IMR-90 (cell line): ENCODE results near the gene SURF1. TPM values are rescaled to one million over a fixed set of nuclear protein-coding genes. Genes with fewer than 3 reads are reported as not detected.
A peak's percentile ranks its signal among the peaks of the same experiment; 100 is the strongest.

Source experiments
- ATAC-seq: fragments of 200-7000 bp; cut with Tn5 transposase; 2 replicates; pipeline ENCODE4 v1.9.1; 2020; ENCODE audit warnings: low read depth, mild to moderate bottlenecking, moderate library complexity
- BruUV-seq: library from RNA; stranded (reverse); fragments of 400-500 nt; replicated peaks from 2 replicates; lab custom pipeline; 2021; lab: Mats Ljungman, UMichigan
- CTCF ChIA-PET: fragments of 300-600 bp; formaldehyde crosslinking; extraction: SDS; loops from one replicate; lab custom pipeline; 2021; ENCODE audit warnings: antibody characterized with exemption; lab: Yijun Ruan, JAX
- POLR2A ChIA-PET: fragments of 300-600 bp; sonication (Branson Sonifier 250); formaldehyde crosslinking; loops from one replicate; lab custom pipeline; 2022; ENCODE audit warnings: antibody characterized with exemption; ENCODE audit not compliant: unreplicated experiment; lab: Charles Lee
- DNase-seq: peaks from one replicate; pipeline ENCODE4 v3.0.0; 2013
- H2AFZ ChIP-seq: replicated peaks from 2 replicates; pipeline ENCODE3; 2013; ENCODE audit warnings: low read length, mild to moderate bottlenecking; ENCODE audit not compliant: poor library complexity
- H2AK5ac ChIP-seq: 2 replicates; pipeline ENCODE4 v1.6.1; 2013; ENCODE audit warnings: low read depth, low read length, inconsistent platforms
- H2AK9ac ChIP-seq: replicated peaks from 2 replicates; pipeline ENCODE3; 2013; ENCODE audit warnings: mild to moderate bottlenecking, low read depth, low read length, moderate library complexity; ENCODE audit not compliant: poor library complexity
- H2BK120ac ChIP-seq: 2 replicates; pipeline ENCODE4 v1.6.1; 2013; ENCODE audit warnings: low read depth, low read length, inconsistent platforms
- H2BK15ac ChIP-seq: 3 replicates; pipeline ENCODE4 v1.6.1; 2013; ENCODE audit warnings: low read depth, low read length, inconsistent platforms
- H2BK20ac ChIP-seq: 2 replicates; pipeline ENCODE4 v1.6.1; 2013; ENCODE audit warnings: low read depth, mild to moderate bottlenecking, inconsistent platforms, low read length, moderate library complexity
- H2BK5ac ChIP-seq: 2 replicates; pipeline ENCODE4 v1.6.1; 2013; ENCODE audit warnings: mild to moderate bottlenecking, low read depth, low read length, inconsistent platforms; ENCODE audit not compliant: poor library complexity, severe bottlenecking
- H3K14ac ChIP-seq: replicated peaks from 2 replicates; pipeline ENCODE4 v1.6.1; 2013; ENCODE audit warnings: low read depth, low read length, inconsistent platforms
- H3K18ac ChIP-seq: 2 replicates; pipeline ENCODE4 v1.6.1; 2013; ENCODE audit warnings: low read depth, low read length, control low read depth
- H3K23ac ChIP-seq: 2 replicates; pipeline ENCODE4 v1.6.1; 2013; ENCODE audit warnings: low read depth, low read length, inconsistent platforms
- H3K27ac ChIP-seq: 2 replicates; pipeline ENCODE4 v1.5.1; 2013; ENCODE audit warnings: mild to moderate bottlenecking, control low read depth, low read length; ENCODE audit not compliant: insufficient read depth
- H3K27me3 ChIP-seq: 2 replicates; pipeline ENCODE4 v1.6.1; 2013; ENCODE audit warnings: low read length; ENCODE audit not compliant: control insufficient read depth, insufficient read depth
- H3K36me3 ChIP-seq: 2 replicates; pipeline ENCODE4 v1.6.1; 2013; ENCODE audit warnings: low read length, mixed read lengths; ENCODE audit not compliant: control insufficient read depth, insufficient read depth
- H3K4ac ChIP-seq: 2 replicates; pipeline ENCODE4 v1.6.1; 2013; ENCODE audit warnings: low read depth, low read length, inconsistent platforms
- H3K4me1 ChIP-seq: 2 replicates; pipeline ENCODE4 v1.6.1; 2013; ENCODE audit warnings: low read length, mixed read lengths; ENCODE audit not compliant: control insufficient read depth, insufficient read depth
- H3K4me2 ChIP-seq: 2 replicates; pipeline ENCODE4 v1.6.1; 2013; ENCODE audit warnings: low read depth, mild to moderate bottlenecking, control low read depth, low read length, moderate library complexity
- H3K4me3 ChIP-seq: 2 replicates; pipeline ENCODE4 v1.5.1; 2013; ENCODE audit warnings: low read depth, mild to moderate bottlenecking, control low read depth, low read length, moderate library complexity; ENCODE audit not compliant: insufficient read depth
- H3K56ac ChIP-seq: 2 replicates; pipeline ENCODE4 v1.6.1; 2013; ENCODE audit warnings: low read length, inconsistent platforms; ENCODE audit not compliant: insufficient read depth; ENCODE audit errors: extremely low read depth
- H3K79me1 ChIP-seq, 2 experiments: 2 replicates each; pipeline ENCODE4 v1.6.1; 2013; ENCODE audit warnings: low read length in 2 of 2, inconsistent platforms in 1 of 2, low read depth in 1 of 2
- H3K9ac ChIP-seq: 2 replicates; pipeline ENCODE4 v1.6.1; 2013; ENCODE audit warnings: low read depth, low read length, control low read depth
- H3K9me1 ChIP-seq: 2 replicates; pipeline ENCODE4 v1.6.1; 2013; ENCODE audit warnings: low read length, inconsistent platforms; ENCODE audit not compliant: insufficient read depth
- H3K9me3 ChIP-seq: 2 replicates; pipeline ENCODE4 v1.6.1; 2013; ENCODE audit warnings: low read length; ENCODE audit not compliant: control insufficient read depth, insufficient read depth
- H4K20me1 ChIP-seq: 2 replicates; pipeline ENCODE4 v1.6.1; 2013; ENCODE audit warnings: low read length, inconsistent platforms; ENCODE audit not compliant: insufficient read depth
- H4K5ac ChIP-seq: 2 replicates; pipeline ENCODE4 v1.6.1; 2013; ENCODE audit warnings: mild to moderate bottlenecking, low read depth, low read length, control low read depth
- H4K8ac ChIP-seq, 2 experiments: 2 replicates each; pipeline ENCODE4 v1.6.1; 2013; ENCODE audit warnings: low read depth in 2 of 2, low read length in 2 of 2, control low read depth in 1 of 2, inconsistent platforms in 1 of 2
- H4K91ac ChIP-seq: 2 replicates; pipeline ENCODE4 v1.6.1; 2013; ENCODE audit warnings: low read depth, low read length, inconsistent platforms; ENCODE audit not compliant: insufficient read depth
- BHLHE40 ChIP-seq: fragments of 150-350 bp; IDR thresholded peaks from 2 replicates; pipeline ENCODE4 v1.6.1; 2016; ENCODE audit warnings: mild to moderate bottlenecking, low read depth, low read length
- MAZ ChIP-seq: IDR thresholded peaks from 2 replicates; pipeline ENCODE4 v1.6.1; 2012; ENCODE audit warnings: low read depth, mild to moderate bottlenecking, low read length, improper control_type of control experiment, moderate library complexity, borderline replicate concordance
- RAD21 ChIP-seq: IDR thresholded peaks from 2 replicates; pipeline ENCODE4 v1.6.1; 2012; ENCODE audit warnings: low read length, improper control_type of control experiment
- WGBS, 2 experiments: methylation state at CpG; one replicate each; pipeline versions ENCODE4 v1.1.5 to v1.1.7; 2013; ENCODE audit warnings: missing lambda C conversion rate in 2 of 2; ENCODE audit not compliant: insufficient read length in 1 of 2; ENCODE audit errors: extremely low coverage in 2 of 2; 5-methylcytosine and 5-hydroxymethylcytosine counted together
- dilution Hi-C: fragments of 300-500 bp; cut with HindIII; formaldehyde crosslinking; loops from one replicate; pipeline ENCODE4 v1.14.3; 2018; ENCODE audit warnings: low sequenced_read_pairs; ENCODE audit not compliant: unreplicated experiment
- in situ Hi-C: fragments of 300-500 bp; cut with MboI; formaldehyde crosslinking; loops from 3 replicates; pipeline ENCODE4 v1.14.3; 2019; ENCODE audit warnings: low sequenced_read_pairs, inconsistent platforms, mixed read lengths
- intact Hi-C: fragments of 100-400 bp; cut with micrococcal nuclease; formaldehyde crosslinking; loops from 2 replicates; pipeline ENCODE4 v1.10.0; 2022
- polyA plus RNA-seq, 3 experiments: library from polyadenylated mRNA; depleted of rRNA; stranded (reverse); fragments of >200 nt; gene quantifications; 2 replicates each; pipeline ENCODE4 v1.2.3, GENCODE V29; 2012; ENCODE audit warnings: low replicate concordance in 1 of 3
- total RNA-seq: library from RNA; depleted of rRNA; stranded (reverse); fragments of >200 nt; gene quantifications from 2 replicates; pipeline ENCODE4 v1.2.3, GENCODE V29; 2012
- TF ChIP-seq, protein P1 (sequence below): conservative IDR thresholded peaks from 2 replicates; pipeline ENCODE4 v1.5.1; 2012; ENCODE audit warnings: mild to moderate bottlenecking, low read depth, low read length, improper control_type of control experiment

SURF1 gene
- total and polyA plus RNA-seq, 2 of the 4 experiments (the other 2 are of a cell fraction): 15.1 to 24.5 TPM

DNA sequence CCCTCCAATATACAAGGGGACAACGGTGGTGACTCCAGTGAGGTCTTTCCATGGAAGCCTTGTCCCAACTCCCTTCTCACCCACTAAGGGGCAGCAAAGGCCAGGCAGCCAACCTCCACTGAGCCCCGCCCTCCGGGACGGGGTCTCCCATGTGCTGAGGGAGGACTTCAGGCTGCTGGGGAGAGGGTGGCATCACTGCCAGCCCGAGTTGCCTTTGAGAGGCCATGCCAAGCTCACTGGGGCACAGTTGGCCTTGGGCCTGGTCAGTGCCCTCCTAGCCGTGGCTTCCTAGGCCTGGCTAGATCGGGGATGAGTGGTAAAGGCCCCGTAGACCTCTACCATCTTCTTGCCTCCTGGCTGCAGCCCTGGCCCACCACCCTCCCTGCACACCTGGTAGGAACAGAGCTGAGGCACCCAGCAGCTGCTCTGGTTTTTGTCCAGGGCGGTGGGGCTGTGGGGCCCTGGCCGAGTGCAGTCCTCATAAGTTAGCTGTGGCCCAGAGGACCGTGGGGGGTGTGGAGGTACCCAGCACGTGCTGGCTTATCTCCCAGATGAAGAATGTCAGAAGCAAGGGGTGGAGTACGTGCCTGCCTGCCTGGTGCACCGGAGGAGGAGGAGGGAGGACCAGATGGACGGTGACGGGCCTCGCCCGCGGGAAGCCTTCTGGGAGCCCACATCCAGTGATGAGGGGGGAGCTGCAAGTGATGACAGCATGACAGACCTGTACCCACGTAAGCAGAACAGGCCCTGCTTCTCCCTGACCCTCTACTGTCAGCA is 3.3 kb upstream of the SURF1 start:
- no peak overlapping the region for H3K56ac ChIP-seq
- no peak overlapping the region for H3K4me2 ChIP-seq
- peaks cover 37 to 87% of the 10 kb centered on the region in 2 experiments for H3K79me1 ChIP-seq
- H2AK5ac ChIP-seq: no peak overlapping the region
- no peak overlapping the region for H3K27ac ChIP-seq
- H3K9ac ChIP-seq: no peak overlapping the region
- H2AK9ac ChIP-seq: no peak overlapping the region
- intact Hi-C loops: no loop called here
- H4K5ac ChIP-seq: no peak overlapping the region
- POLR2A ChIA-PET: no interaction called here
- no peak overlapping the region for H3K4ac ChIP-seq
- no peak overlapping the region for H3K23ac ChIP-seq
- H3K18ac ChIP-seq: no peak overlapping the region
- H2AFZ ChIP-seq: no peak overlapping the region
- in situ Hi-C loops: no loop called here
- no peak overlapping the region for H2BK5ac ChIP-seq
- 73% methylated on average over 3 of the region's 20 CpGs; no CpG with 5 or more reads in 1 of the 2 experiments for WGBS, 2 experiments
- CTCF ChIA-PET: interaction anchor here (0.7 kb wide), 1 partner anchor 20 kb away, joined by 4 read pairs; no protein-coding TSS in a partner anchor
- no TSS peak for BruUV-seq
- H3K9me1 ChIP-seq: no peaks in the 10 kb centered on the region; the same call in 1 of the 2 replicates
- peaks cover 10% of the 10 kb centered on the region; the same call in 1 of the 2 replicates for H3K4me1 ChIP-seq
- no peak overlapping the region for H4K91ac ChIP-seq
- H4K8ac ChIP-seq: peak overlapping the region in 1 of 2 experiments; percentile 16; a peak in 1 of 4 replicates
- ATAC-seq: no peak
- H3K9me3 ChIP-seq: no peaks in the 10 kb centered on the region
- no peaks in the 10 kb centered on the region for H3K27me3 ChIP-seq
- H2BK120ac ChIP-seq: no peak overlapping the region
- peaks cover 44% of the 10 kb centered on the region for H3K36me3 ChIP-seq
- peaks cover 56% of the 10 kb centered on the region for H4K20me1 ChIP-seq
- DNase-seq: no peak
- H2BK20ac ChIP-seq: no peak overlapping the region
- dilution Hi-C loops: no loop called here
- H3K14ac ChIP-seq: no peak overlapping the region
- no peak overlapping the region for H2BK15ac ChIP-seq
- TF ChIP-seq RAD21 (peak; percentile 49), BHLHE40 (0 out of 2 replicates have a peak, but pooled peaks have one; percentile 10), MAZ (no peak)
- TF ChIP-seq, protein P1, sequence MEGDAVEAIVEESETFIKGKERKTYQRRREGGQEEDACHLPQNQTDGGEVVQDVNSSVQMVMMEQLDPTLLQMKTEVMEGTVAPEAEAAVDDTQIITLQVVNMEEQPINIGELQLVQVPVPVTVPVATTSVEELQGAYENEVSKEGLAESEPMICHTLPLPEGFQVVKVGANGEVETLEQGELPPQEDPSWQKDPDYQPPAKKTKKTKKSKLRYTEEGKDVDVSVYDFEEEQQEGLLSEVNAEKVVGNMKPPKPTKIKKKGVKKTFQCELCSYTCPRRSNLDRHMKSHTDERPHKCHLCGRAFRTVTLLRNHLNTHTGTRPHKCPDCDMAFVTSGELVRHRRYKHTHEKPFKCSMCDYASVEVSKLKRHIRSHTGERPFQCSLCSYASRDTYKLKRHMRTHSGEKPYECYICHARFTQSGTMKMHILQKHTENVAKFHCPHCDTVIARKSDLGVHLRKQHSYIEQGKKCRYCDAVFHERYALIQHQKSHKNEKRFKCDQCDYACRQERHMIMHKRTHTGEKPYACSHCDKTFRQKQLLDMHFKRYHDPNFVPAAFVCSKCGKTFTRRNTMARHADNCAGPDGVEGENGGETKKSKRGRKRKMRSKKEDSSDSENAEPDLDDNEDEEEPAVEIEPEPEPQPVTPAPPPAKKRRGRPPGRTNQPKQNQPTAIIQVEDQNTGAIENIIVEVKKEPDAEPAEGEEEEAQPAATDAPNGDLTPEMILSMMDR: peak; percentile 34
- no peak overlapping the region for H3K4me3 ChIP-seq
